Stimulated activated CD4-positive, alpha-beta T cell treated with anti-CD3 and anti-CD28 coated beads, Interleukin-12 subunit alpha, Interleukin-12 subunit beta, amount 100 ng/mL, for 48 hours (primary cell): ENCODE data around the gene ZWILCH.

ENCODE experiments used
- DNase-seq, 3 donors: peaks; one replicate each; pipeline ENCODE4 v3.0.0-alpha.2; 2020; ENCODE audit warnings: low read depth in 2 of 3, low spot score in 1 of 3

The ZWILCH gene

DNA sequence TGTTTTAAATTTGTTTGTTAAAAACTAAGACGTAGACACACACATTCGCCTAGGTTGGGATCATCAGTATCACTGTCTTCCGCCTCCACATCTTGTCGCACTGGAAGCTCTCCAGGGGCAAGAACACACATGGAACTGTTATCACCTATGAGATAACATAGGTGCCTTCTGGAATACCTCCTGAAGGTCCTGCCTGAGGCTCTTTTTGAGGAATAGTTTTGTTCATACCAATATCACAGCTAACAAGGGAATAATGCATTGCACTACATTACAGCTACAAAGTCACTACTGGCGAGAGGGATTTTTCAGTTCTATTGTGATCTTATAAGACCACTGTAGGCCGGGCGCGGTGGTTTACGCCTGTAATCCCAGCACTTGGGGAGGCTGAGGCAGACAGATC is 29.9 kb downstream of the ZWILCH start:
- no peak for DNase-seq

DNA sequence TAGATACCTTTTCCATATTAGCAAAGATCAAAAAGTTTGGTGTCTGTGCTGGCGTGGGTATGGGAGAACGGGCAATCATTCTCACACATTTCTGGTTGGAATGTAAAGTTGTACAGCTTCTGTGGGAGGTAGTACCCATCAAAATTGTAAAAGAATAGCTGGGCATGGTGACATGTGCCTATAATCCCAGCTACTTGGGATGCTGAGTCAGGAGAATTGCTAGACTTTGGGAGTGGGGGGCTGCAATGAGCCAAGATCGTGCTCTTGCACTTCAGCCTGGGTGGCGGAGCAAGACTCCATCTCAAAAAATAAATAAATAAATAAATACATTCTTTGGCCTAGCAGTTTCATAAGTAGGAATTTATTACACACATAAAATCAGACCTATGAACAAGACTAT is 37.8 kb downstream of the ZWILCH start:
- no peak for DNase-seq

DNA sequence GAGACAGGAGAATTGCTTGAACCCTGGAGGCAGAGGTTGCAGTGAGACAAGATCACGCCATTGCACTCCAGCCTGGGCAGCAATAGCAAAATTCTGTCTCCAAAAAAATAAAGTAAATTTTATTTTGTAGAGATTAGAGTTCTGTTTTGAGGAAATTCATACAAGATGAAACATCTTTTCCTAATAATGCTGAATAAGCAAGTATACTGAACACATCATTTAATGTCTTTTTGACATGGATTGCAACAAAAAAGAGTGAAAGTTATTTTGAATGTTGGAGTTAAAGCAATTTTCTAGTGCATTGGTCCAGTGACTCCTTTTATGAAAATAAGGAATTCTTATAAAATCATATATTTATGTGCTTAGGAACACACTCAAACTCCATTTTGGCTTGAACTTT is 40.1 kb downstream of the ZWILCH start:
- no peak for DNase-seq

DNA sequence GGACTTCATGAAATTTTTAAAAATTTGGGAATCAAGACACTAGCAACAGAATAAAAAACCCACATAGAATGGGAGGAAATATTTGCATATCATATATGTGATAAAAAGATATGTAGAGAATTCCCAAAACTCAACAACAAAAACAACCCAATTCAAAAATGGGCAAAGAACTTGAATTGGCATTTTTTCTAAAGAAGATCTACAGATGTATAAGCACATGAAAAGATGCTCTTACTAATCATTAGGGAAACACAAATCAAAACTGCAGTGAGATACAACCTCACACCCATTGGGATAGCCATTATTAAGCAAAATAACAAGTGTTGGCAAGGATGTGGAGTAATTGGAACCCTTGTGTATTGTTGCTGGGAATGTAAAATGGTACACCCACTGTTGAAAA is 50.6 kb downstream of the ZWILCH start:
- no peak for DNase-seq

DNA sequence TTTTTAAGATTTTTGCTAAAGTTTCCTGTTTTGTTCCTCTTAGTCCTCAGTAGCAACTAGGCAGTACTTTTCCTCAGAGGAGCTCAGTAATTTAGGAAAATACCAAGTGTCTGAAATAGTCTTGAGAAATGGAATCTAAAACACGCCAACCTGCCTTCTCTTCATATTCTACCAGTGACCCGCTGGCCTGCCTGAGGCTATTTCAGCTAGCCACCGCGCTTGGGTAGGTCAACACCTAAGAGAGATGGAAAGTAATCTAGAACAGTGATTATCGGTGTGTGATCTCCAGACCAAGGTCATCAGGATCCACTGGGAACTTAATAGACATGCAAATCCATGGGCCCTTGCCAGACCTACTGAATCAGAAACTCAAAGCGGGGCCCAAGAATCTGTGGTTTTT is 53.1 kb downstream of the ZWILCH start:
- DNase-seq: no peak

DNA sequence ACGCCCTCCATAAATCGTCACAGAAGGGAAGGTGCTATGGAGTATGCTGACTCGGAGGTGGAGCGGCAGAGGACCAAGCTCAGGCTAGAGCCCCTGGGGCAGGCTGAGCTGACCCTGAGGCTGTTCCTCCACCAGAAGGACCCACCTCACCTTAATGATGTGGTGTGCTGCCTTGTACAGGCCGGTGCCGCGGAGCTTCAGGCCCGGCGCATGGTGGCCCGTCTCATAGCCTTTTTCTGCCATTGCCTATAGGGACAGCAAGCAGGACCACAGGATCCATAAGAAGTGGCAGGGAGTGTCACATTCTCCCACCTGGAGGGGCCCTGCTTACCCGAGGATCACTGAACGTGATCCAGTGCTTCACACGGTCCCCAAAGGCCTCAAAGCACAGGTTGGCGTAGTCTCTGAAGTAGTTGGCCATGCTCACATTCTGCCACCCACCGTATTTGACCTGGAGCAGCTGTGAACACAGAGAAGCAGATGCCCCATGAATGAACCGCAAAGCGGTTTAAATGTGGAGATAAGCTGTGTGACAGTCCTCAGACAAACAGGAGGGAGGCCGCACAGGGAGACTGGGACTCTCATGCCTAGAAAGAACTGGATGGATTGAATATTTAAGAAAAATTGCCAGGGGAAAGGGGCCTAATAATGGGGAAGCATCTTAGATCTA is 55.9 kb downstream of the ZWILCH start:
- no peak for DNase-seq

DNA sequence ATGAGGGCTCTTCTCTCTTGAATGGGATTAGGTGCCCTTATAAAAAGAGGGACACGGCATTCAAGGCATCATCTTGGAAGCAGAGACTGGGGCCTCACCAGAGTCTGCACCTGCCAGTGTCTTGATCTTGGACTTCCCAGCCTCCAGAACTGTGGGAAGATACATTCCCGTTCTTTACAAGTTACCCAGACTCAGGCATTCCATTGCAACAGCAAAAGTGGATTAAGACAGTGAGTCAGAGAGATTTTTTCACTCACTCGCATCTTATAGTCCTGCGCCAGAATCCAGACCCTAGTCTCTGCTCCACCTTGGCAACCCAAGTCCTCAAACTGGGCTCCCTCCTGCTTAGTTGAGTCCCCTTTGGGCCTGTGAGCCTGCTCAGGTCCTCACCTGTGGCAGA is 58.0 kb downstream of the ZWILCH start:
- DNase-seq: no peak

DNA sequence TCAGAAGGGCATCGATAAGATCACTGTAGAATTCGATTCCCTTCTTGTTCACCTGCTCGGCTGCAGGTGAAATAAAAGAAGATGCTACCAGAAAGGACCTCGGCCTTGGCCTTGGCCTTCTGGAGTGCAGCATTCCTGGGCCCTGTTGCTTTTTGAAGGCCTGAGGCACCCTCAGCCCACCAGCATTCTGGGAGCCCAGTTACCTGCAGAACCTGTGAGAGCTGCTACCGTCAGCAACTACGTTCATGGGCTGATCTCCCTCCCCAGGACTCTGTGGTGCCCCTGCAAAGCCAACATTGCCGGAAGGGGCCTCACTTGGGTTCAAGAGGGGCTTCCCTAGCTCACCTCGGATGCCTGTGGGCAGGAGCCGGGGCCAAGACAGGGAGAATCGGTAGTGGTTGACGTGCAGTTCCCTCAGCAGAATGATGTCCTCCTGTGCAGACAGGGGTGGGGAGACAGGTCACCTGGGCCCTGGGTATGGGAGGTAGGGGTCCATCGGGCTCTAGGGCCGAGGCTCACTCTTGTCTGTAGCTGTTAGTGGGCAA is 58.5 kb downstream of the ZWILCH start:
- DNase-seq: no peak

DNA sequence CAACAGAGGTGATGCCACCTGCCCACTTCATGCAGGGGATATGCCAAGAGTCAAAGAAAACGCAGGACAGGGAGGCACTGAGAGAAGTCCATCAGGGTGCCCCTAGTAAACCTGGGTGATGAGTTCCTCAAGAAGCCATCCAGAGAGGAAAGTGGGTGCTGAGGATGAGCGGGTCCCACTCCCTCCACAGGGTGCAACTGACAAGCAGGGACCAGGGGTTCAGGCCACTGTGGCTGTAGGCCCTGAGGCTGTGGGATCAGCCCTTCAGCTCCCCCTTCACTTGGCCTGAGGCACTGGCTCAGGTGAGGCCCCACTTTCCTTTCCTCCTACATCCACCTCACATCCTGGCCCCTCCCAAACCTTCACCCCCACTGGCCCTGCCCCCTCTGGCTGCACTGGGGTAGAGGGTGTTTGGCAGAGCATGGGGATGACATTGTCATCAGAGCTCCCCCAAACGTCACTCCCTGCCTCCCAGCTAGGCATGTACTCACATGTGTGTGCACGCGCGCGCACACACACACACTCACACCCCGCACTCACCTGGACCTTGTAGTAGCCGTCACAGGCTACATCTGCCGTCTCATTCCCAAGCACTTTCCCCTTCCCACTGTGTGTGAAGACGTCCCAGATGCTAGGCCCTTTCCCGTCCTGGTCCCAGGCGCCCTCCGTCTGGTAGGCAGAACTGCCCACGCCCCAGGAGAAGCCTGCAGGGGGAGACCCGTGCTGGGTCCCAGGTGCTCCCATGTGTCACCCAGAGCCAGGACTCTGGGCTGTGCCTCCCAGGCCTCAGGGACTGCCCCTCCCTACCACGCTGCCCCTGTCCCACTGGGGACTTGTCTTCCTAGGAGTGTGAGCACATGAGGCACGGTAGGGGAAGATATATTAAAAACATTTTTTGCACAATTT is 59.3 kb downstream of the ZWILCH start:
- DNase-seq: no peak

DNA sequence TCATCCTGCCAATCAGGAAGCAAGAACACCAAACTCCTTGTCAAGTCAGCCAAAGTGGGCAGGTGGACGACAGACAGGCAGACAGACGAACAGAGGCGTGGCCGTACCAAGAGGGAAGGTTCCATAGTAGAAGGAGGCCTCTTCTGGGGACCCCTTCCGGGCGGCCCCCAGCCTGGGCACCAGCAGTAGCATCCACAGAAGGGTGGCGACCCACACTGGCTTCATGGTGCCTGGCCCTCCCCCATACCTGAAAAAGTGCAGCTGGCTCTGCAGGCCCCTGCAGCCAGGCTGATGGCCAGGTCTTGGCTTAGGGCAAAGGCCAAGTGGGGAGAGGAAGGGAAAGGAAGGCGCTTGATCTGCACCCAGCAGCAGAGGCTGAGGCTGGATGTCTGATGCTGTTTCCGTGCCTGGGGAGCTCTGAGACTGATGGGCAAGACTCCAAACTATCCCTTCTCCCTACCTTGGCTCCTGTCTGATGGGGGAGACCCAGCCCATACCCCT is 60.1 kb downstream of the ZWILCH start:
- no peak for DNase-seq

DNA sequence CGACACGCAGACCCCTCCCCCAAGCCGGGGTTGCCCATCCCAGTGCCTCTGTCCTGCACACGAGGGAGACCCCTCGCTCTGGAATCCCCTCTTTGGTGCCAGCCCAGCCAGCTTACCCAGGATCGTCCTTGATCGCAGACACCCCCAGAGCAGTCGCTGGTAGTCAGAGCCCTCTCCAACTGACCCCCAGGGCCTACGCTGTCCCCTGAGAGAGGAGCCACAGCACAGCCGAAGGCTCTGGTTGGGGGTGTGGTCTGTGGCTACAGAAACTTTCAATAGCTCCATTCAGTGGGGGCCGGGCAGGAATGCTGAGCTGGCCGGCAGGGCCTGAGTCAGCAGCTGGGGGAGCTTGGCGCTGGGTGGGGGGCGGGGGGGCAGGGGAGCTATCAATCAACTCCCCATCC is 60.6 kb downstream of the ZWILCH start, which contains the start of gene LCTL:
Gene LCTL (minus strand): TSS at position 258 of the 404 bp plus-strand sequence. CDS start 633 bp downstream, outside the sequence.
- DNase-seq: no peak

DNA sequence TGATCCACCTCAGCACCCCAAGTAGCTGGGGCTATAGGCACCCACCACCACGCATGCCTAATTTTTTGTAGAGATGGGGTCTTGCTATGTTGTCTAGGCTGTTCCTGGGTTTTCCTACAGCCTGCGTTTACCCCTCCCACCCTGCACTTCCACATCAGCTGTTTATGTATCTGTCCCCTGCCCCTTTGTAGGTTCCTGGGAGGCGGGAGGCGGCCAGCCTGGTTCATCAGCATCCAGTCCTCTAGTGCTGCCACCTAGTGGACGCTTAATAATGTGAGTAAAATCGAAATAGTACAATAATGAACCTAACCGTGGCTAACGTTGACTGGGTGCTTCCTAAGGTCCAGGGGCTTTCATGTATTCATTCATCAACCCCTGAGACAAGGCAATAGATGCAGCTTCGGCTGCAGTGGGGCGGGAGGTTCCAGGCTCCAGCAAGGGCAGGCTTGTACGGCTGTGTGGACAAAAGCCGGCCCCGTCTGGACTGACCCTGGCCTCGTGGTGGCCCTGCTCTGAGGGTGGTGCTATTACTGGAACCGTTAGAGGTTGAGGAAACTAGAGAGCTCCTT is 61.9 kb downstream of the ZWILCH start:
- DNase-seq: peak; percentile 4 to 64 (median 50)

DNA sequence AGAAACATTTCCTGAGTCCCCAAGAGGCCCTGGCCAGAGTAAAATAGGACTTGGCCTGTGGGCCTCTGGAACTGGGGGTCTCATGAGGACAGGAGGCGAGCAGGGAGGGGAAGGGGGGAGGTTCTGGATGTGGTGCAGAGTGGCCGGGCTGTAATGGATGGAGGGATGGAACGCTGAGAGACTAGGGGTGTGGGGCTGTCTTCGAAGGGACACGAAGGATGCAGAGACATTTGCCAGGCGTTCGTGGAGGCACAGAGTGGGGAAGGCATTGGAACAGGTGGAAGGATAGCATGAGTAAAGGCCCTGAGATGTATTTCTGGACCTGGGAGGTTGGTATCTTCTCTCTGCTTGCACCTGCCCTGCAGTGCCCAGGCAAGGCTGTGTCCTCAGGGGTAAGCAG is 62.8 kb downstream of the ZWILCH start:
- no peak for DNase-seq

DNA sequence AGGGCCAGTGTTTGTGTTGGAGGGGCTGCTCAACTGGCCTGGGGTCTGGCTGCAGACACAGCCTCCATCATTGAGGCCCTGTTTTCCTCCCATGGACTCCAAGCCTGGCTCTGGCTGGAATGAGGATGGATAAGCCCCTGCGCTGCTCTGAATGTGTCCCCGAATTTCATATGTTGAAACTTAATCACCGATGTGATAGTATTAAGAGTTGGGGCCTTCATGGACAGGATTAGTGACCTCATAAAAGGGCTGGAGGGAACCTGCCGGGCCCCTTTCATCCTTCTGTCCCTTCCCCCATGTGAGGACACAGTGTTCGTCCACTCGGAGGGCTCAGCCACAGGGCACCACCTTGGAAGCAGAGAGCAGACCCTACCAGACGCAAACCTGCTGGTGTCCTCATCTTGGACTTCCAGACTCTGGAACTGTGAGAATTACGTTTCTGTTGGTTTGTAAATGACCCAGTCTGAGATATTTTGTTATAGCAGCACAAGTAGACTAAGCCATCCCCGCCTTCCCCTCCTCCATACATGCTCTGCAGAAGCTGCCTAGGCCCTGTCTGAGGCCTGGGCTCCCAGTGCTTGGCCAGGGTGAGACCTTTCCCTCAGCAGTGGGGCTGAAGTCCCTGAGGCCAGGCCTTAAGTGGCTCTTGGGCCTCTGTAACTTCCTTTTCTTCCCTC is 64.5 kb downstream of the ZWILCH start:
- DNase-seq: no peak

DNA sequence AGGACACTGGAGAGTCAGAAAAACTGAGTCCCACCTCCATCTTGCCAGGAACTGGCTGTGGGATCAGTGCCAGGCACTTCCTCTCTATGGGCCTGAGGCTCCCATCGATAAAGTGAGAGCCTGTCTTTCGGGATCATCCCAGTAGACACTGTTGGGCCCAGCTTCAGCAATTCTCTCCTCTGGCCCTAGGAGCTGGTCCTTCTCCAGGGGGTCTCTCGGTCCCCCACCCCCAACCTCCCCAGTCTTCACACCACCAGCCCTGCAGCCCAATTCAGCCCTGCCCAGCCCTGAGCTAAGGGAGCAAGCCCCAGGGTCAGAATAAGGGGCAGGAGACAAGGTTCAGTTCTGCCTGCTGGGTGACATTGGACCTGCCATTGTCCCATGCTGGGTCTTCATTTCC is 65.2 kb downstream of the ZWILCH start:
- no peak for DNase-seq

DNA sequence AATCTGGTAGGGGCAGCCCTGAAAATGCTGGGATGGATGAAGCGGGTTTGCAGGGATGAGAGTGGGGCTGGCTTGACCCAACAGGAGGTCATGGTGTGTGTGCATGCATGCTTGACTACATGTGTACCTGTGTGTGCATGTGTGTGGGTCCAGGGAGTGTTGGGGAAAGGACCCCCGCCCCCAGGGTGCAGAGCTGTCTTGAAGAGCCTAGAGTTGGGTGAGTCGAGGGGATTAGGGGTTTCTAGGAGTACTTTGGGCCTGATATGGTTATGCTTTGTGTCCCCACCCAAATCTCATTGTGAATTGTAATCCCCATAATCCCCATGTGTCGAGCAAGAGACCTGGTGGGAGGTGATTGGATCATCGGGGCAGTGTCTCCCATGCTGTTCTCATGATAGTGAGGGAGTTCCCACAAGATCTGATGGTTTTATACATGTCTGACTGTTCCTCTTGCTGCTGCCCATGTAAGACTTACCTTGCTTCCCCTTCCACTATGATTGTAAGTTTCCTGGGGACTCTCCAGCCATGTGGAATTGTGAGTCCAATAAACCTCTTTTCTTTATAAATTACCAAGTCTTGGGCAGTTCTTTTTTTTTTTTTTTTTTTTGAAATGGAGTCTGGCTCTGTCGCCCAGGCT is 65.8 kb downstream of the ZWILCH start:
- DNase-seq: no peak

DNA sequence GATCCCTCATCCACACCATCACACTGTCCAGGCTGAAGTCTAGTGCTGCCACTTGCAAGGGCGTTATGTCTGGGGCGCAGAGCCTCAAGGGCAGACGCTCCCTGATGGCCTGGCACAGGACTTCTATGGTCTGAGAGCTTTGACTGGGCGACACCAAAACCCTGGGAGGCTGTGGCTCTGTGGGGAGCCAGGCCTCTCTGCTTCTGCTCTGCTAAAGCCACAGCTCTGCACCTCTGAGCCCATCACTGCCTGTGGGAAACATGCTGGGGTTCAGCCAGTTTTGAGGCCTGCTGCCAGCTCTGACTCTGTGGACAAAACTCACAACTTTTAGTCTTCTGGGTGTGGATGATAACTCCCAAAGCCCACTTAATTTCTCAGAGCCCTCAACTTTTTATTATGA is 67.0 kb downstream of the ZWILCH start:
- DNase-seq: no peak

DNA sequence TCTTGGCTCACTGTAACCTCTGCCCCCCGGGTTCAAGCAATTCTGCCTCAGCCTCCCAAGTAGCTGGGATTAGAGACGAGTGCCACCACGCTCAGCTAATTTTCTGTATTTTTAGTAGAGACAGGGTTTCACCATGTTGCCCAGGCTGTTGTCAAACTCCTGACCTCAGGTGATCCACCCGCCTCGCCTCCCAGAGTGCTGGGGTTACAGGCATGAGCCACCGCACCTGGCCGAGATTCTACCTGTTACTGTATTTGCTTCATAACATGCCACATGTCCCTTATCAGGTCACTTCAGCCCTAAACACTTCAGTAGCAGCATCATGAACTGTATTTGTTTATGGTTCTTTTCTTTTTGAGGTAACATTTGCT is 68.2 kb downstream of the ZWILCH start:
- DNase-seq: no peak

DNA sequence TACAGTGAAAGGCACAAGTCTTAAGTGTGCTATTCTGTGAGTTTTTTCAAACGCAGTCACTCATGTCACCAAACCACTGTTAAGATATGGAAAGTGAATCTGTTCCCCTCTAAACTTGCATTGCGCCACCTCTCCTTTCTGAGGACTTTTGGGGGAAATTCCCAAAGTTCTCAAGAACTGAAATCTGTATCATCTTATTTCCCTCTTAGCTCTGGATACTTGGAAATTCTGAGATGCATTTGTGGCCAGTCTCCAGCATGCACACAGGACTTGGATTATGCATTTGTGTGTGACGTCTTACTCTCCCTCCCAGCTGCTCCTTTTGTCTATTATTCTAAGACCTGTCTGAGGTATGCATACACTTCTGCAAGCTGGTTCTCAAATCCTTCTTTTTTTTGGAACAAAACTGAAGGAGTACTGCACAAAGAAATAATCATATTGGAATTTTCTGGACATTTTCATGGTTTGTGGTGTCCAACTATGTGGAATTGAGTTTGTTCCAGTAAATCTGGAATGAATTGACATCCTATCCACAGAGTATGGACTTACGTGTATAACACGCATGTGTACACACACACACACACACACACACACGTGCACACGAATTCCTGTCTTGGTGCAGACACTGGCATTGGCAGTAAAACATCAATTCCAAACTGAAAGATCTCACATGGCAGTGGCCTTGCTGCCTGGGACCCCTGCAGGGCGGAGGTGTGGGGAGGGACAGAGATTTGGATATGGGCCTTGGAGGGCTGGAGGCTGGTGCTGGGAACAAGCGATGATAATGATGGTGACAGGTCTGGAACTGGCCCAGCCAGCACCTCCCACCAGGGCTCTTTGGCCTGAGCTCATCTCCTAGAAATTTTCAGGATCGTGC is 68.8 kb downstream of the ZWILCH start:
- no peak for DNase-seq

DNA sequence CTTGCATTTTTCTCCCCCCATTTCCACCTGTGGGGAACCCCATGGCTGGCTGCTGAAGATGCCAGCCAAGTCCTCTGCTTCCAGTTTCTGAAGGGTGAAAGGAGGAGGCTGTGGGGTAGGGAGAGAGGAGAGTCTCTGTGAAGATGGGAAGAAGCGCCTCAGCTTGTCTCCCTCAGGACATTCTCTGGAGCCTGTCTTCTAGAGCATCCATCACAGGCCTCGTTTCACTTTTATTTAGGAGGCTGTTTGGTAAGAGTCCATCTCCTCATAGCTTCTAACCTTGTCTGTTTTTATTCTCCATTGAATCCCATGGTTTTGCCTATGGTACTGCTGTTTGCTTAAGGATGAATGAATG is 69.4 kb downstream of the ZWILCH start:
- DNase-seq: no peak
